AG04449 (cell line): ENCODE measurements around the gene MAML2.

Experiments
- CTCF ChIA-PET: fragments of 350-600 bp; formaldehyde crosslinking; extraction: SDS; loops from one replicate; lab custom pipeline; 2021; ENCODE audit warnings: antibody characterized with exemption; lab: Yijun Ruan, JAX
- POLR2A ChIA-PET: fragments of 400-600, 350-600 bp; formaldehyde crosslinking; extraction: SDS; loops from one replicate; lab custom pipeline; 2020; ENCODE audit warnings: antibody characterized with exemption, inconsistent platforms; lab: Yijun Ruan, JAX
- DNase-seq: peaks from one replicate; pipeline ENCODE4 v3.0.0-alpha.2; 2010; ENCODE audit warnings: low read depth, low spot score
- H3K4me3 ChIP-seq: 2 replicates; pipeline ENCODE4 v1.5.1; 2011; ENCODE audit warnings: low read depth, mild to moderate bottlenecking, control low read depth, low read length
- TF ChIP-seq, protein P1 (sequence below): IDR thresholded peaks from one replicate; pipeline ENCODE4 v1.5.1; 2011; ENCODE audit warnings: mild to moderate bottlenecking, moderate library complexity, low read length, control low read depth, inconsistent platforms; ENCODE audit not compliant: insufficient read depth; ENCODE audit errors: missing control alignments

MAML2 gene

DNA sequence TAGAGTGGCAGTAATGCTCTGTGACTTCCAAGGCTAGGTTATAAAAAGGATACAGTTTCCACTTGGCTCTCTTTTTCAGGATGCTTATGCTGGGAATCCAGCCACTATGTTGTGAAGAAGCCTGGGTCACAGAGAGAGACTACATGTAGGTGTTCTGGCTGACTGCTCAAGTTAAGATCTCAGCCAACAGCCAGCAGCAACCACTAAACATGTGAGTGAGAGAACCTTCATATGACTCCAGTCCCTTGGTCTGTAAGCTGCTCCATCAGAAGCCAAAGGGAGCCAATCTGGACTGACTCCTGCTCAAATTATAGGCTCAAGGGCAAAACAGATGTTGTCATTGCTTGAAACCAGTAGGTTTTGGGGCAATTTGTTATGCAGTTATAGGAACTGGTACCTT lies 162.7 kb downstream of the MAML2 start:
- no peak for DNase-seq
- TF ChIP-seq, protein P1, sequence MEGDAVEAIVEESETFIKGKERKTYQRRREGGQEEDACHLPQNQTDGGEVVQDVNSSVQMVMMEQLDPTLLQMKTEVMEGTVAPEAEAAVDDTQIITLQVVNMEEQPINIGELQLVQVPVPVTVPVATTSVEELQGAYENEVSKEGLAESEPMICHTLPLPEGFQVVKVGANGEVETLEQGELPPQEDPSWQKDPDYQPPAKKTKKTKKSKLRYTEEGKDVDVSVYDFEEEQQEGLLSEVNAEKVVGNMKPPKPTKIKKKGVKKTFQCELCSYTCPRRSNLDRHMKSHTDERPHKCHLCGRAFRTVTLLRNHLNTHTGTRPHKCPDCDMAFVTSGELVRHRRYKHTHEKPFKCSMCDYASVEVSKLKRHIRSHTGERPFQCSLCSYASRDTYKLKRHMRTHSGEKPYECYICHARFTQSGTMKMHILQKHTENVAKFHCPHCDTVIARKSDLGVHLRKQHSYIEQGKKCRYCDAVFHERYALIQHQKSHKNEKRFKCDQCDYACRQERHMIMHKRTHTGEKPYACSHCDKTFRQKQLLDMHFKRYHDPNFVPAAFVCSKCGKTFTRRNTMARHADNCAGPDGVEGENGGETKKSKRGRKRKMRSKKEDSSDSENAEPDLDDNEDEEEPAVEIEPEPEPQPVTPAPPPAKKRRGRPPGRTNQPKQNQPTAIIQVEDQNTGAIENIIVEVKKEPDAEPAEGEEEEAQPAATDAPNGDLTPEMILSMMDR = no peak
- H3K4me3 ChIP-seq = no peak overlapping the region
- POLR2A ChIA-PET = no interaction called here
- CTCF ChIA-PET = no interaction called here

DNA sequence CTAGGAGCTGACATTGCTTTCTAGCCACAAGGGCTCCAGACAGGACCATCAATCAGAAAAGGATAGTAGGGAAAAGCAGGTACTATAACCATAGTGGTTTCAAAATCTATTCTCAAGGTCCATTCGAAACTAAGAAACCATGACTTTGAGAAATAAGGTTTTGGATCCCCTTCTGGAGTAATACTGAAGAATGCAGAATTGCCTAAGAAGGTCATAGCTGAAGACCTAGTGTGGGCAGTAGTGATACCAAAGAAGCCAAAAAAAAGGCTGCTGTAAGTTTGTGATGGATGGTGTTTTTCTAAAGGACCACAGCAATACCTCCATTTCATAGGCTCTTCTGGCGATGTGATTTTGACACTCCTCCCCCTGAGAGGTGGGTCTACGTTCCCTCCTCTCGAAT lies 163.1 kb downstream of the MAML2 start:
- POLR2A ChIA-PET = no interaction called here
- CTCF ChIA-PET = no interaction called here
- DNase-seq = no peak
- no peak overlapping the region for H3K4me3 ChIP-seq
- TF ChIP-seq, protein P1 = no peak

DNA sequence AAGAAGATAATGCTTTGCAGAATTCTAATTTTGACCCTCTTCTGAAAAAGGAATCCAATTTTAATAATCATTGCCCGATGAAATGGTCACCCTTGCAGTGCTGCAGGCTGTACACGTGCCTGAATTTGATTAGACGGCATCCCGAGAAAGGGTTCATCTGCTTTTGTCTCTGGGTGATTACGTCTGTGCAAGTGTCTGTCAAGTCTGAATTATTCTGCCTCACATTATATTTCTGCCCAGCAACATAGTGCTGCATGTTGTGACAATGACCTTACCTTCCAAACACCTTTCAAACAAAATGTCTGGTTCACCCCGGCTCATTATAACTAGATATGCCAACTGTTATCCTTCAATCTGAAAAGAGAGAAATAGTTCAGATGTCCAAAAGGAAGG lies 164.1 kb downstream of the MAML2 start:
- H3K4me3 ChIP-seq = no peak overlapping the region
- CTCF ChIA-PET = no interaction called here
- no peak for DNase-seq
- POLR2A ChIA-PET = no interaction called here
- TF ChIP-seq, protein P1 = no peak

DNA sequence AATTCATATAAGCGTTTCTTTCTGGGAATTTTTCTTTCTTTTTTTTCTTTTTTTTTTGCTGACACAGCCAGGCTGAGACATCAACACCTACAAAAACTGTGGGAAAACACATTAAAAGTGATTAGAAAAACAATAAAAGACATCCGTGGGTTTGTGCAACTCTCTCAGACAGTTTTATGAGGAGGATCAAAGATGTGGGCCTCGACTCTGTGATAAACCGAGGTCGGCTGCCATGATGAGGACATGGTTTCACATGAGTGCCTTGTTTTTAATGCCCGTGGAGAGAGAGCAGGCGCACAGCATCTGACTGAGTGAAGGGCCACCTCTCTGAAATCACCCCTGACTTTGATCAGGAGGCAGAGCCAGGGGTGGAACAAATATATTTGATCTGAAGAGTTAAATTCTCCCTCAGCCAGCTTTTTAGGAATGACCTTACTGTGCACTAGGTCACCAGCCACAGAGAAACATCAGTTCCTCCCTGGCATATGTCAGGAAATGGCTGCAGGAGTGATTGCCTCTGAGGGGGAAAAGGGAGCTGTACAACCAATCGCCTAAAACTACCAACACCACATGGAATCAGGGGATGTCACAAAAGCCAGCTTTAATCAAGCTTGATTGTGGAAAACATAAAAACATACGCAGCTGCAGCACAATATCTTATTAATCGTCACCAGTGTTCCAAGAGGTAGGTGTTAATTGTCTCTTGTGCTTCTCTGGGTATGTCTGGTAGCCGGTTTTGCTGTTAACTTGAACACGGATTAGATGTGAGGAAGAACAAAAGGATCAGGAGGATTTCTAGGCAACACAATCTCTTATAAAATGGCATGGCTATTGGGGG lies 164.7 kb downstream of the MAML2 start:
- ChIA-PET POLR2A (no interaction called here), CTCF (no interaction called here)
- TF ChIP-seq, protein P1 = no peak
- no peak for DNase-seq
- H3K4me3 ChIP-seq = no peak overlapping the region

DNA sequence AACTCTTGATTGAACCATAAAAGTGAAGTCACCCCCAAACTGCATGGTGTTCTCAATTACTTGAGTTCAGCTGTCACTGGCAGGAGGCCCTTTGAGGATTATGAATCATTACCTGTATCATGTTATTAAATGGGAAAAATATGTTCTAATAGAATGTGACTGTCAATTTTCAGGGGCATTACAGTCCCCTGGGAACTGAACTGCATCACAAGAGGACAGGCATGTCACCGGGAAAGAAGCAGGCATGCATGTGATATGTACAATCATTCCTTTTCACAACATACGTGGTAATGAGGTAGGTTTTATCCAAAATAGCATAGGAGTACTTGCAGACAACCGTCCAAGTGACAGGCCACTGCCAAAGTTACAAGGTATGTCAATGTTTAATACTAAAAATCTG lies 165.8 kb downstream of the MAML2 start:
- DNase-seq = no peak
- H3K4me3 ChIP-seq = no peak overlapping the region
- ChIA-PET POLR2A (no interaction called here), CTCF (no interaction called here)
- TF ChIP-seq, protein P1 = no peak

DNA sequence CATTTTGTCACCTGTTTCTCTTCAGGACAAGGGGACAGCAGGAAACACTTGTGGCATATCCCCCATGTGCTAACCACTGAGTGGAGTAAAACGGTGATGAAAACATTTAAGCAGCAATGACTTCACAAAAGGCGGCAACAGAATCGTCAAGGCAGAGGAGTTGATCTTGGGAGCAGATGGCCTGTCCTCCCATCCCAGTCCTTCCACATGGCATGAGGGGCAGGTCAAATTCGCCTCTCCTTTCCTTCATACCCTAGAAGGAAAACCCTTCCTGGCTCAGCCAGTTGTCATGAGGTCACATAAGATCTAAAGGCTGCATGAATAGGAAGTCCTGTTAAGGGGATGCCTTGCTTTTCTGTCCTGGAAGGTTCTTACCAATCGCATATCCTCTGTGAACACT lies 169.1 kb downstream of the MAML2 start:
- DNase-seq = no peak
- TF ChIP-seq, protein P1 = no peak
- CTCF ChIA-PET = interaction anchor here (0.7 to 1.6 kb wide), 2 partner anchors 11 to 169 kb away, joined by 4 to 5 read pairs; partner anchors contain the start of gene MAML2
- POLR2A ChIA-PET = no interaction called here
- H3K4me3 ChIP-seq = no peak overlapping the region
